HG02642 (cell line): ENCODE results near the gene RBMS3.
"Not testable (repeated sequence)": the region's sequence is repeated elsewhere in the genome, so short reads cannot be mapped to it uniquely, and the experiment has no call there.

Source experiments
- ATAC-seq: cut with Tn5 transposase; IDR thresholded peaks from one replicate; pipeline ENCODE4 v1.9.1; 2021; ENCODE audit warnings: mild to moderate bottlenecking; ENCODE audit not compliant: unreplicated experiment, poor library complexity

Gene RBMS3

GRCh38 chr3:29307295-29307694, 26.4 kb downstream of the RBMS3 start:
- no peak for ATAC-seq

- ATAC-seq, result no peak
These were observed 30.0 kb downstream of the RBMS3 start for GRCh38 chr3:29310865-29311264.

GRCh38 chr3:29311795-29312194, 30.9 kb downstream of the RBMS3 start:
- ATAC-seq, result no peak

- no peak for ATAC-seq
These were observed 31.5 kb downstream of the RBMS3 start for GRCh38 chr3:29312395-29312794.

GRCh38 chr3:29312960-29313452, 32.1 kb downstream of the RBMS3 start:
- ATAC-seq, result no peak

- no peak for ATAC-seq
These were observed 33.3 kb downstream of the RBMS3 start for GRCh38 chr3:29313981-29314726.

GRCh38 chr3:29314727-29315088, 33.8 kb downstream of the RBMS3 start:
- ATAC-seq, result no peak

GRCh38 chr3:29317659-29318173, 36.8 kb downstream of the RBMS3 start:
- no peak for ATAC-seq

- ATAC-seq, result no peak
These were observed 37.4 kb downstream of the RBMS3 start for GRCh38 chr3:29318251-29318650.

- peak; percentile 73 for ATAC-seq
These were observed 38.4 kb downstream of the RBMS3 start for GRCh38 chr3:29319262-29319661.

- no peak for ATAC-seq
These were observed 38.9 kb downstream of the RBMS3 start for GRCh38 chr3:29319798-29320197.

GRCh38 chr3:29322586-29322985, 41.7 kb downstream of the RBMS3 start:
- no peak for ATAC-seq

- ATAC-seq, result peak; percentile 97
These were observed 43.3 kb downstream of the RBMS3 start for GRCh38 chr3:29324180-29324651.

- ATAC-seq, result not testable (repeated sequence)
These were observed 45.7 kb downstream of the RBMS3 start for GRCh38 chr3:29326540-29326939.

- ATAC-seq, result no peak
These were observed 49.4 kb downstream of the RBMS3 start for GRCh38 chr3:29329986-29330890.

GRCh38 chr3:29331035-29331434, 50.2 kb downstream of the RBMS3 start:
- ATAC-seq, result no peak

- no peak for ATAC-seq
These were observed 50.8 kb downstream of the RBMS3 start for GRCh38 chr3:29331456-29332194.

GRCh38 chr3:29332195-29332637, 51.3 kb downstream of the RBMS3 start:
- ATAC-seq, result no peak

- ATAC-seq, result no peak
These were observed 52.7 kb downstream of the RBMS3 start for GRCh38 chr3:29333576-29333975.

- no peak for ATAC-seq
These were observed 53.8 kb downstream of the RBMS3 start for GRCh38 chr3:29334706-29335105.
